Cardiac fibroblast (primary cell): ENCODE data around the gene ATXN10.

Experiments
- DNase-seq, 2 donors: peaks; one replicate each; pipeline versions ENCODE4 v3.0.0 to v3.0.0-alpha.2; 2010; ENCODE audit warnings: low read depth in 2 of 2
- H3K4me3 ChIP-seq, 2 donors: replicated peaks in 1 of 2; 1 replicate in 1 of 2; 2 replicates in 1 of 2; pipeline ENCODE4 v1.5.1; 2011; ENCODE audit warnings: low read depth in 2 of 2, low read length in 2 of 2, mild to moderate bottlenecking in 2 of 2, moderate library complexity in 1 of 2
- CTCF ChIP-seq: IDR thresholded peaks from one replicate; pipeline ENCODE4 v1.5.1; 2011; ENCODE audit warnings: low read depth, mild to moderate bottlenecking, low read length, inconsistent platforms

ATXN10 gene

GRCh38 chr22:45644714-45645113 is 26.9 kb upstream of the ATXN10 start:
- H3K4me3 ChIP-seq: no peak overlapping the region
- TF ChIP-seq CTCF: no peak
- DNase-seq: no peak

GRCh38 chr22:45645150-45645525 is 26.5 kb upstream of the ATXN10 start:
- TF ChIP-seq CTCF: no peak
- DNase-seq: no peak
- peak overlapping the region in 1 of 2 donors; percentile 13 for H3K4me3 ChIP-seq

GRCh38 chr22:45645526-45646414 is 25.9 kb upstream of the ATXN10 start:
- peak; percentile 61 to 62 for DNase-seq
- TF ChIP-seq CTCF: peak; percentile 37
- peak overlapping the region in 1 of 2 donors; percentile 13 for H3K4me3 ChIP-seq

- no peak for DNase-seq
- no peak overlapping the region for H3K4me3 ChIP-seq
- TF ChIP-seq CTCF: no peak
Measured at GRCh38 chr22:45647532-45648225, 24.0 kb upstream of the ATXN10 start.

- TF ChIP-seq CTCF: no peak
- H3K4me3 ChIP-seq: no peak overlapping the region
- DNase-seq: no peak
Measured at GRCh38 chr22:45648301-45649117, 23.1 kb upstream of the ATXN10 start.

- TF ChIP-seq CTCF: no peak
- no peak overlapping the region for H3K4me3 ChIP-seq
- no peak for DNase-seq
Measured at GRCh38 chr22:45649809-45650208, 21.8 kb upstream of the ATXN10 start.
